AG08395 (cell line): ENCODE data around the gene PIP4K2C.
"Not testable (repeated sequence)": the region's sequence is repeated elsewhere in the genome, so short reads cannot be mapped to it uniquely, and the experiment has no call there.

Source experiments
- DNase-seq: peaks from one replicate; pipeline ENCODE4 v3.0.0; 2012; ENCODE audit warnings: mixed read lengths, low spot score

The PIP4K2C gene

DNA sequence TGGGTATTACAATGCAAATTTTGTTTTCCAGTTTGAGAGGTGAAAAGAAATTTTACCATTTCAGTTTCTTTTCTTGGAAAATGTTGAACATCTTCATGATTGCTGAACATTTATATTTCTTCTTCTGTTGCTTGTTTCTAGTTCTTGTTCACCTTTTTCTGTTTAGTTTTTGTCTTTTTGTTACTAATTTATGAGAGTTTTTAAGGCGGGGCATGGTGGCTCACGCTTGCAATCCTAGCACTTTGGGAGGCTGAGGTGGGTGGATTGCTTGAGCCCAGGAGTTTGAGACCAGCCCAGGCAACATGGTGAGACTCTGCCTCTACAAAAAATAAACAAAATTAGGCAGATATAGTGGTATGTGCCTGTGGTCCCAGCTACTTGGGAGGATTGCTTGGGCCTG lies 30.5 kb upstream of the PIP4K2C start:
- no peak for DNase-seq

DNA sequence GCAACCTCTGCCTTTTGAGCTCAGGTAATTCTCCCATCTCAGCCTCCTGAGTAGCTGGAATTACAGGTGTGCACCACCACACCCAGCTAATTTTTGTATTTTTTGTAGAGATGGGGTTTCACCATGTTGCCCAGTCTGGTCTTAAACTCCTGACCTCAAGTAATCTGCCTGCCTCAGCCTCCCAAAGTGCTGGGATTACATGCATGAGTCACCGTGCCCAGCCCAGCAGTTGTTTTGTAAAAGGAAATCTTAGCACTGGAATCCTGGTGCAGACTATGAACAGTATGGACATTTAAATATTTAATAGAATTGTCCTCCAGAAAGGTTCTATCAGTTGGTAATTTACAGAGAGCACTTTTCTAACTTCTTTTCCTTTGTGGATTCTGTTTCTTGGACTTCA lies 29.9 kb upstream of the PIP4K2C start:
- DNase-seq: not testable (repeated sequence)

DNA sequence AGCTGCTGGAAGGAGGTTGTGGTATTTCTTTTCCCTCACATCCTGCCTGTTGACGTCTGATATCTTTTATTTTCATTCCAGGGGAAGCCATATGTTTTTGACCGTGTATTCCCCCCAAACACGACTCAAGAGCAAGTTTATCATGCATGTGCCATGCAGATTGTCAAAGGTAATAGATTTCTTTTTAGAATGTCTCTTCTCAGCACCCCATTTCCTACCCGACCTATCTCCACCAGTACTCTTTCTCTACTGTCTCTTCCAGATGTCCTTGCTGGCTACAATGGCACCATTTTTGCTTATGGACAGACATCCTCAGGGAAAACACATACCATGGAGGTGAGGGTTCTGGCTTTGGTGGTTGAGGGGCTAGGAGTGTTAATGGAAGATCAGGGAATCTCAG lies 27.6 kb upstream of the PIP4K2C start:
- no peak for DNase-seq

DNA sequence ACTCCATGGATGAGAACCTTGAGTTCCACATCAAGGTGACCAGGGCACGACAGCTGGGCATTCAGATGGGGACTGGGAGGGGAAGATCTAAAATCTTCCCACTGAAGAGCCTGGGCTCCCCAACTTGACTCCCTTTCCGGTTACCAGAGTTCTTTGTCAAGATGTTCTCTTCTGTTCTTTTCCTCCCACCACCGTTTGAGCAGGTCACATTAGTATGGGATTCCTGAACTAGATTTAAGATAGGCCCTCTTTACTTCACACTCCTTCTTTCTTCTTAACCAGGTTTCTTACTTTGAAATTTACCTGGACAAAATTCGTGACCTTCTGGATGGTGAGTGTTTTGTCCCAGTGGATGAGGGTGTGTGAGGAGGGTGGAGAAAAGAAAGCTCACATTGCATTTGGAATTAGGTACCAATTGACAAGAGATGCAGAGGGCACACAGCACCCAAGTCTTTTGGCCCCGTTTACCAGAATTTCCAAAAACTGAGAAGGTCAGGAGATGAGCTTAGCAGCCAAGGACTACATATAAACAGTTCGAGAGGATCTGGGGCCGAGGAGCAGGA lies 26.7 kb upstream of the PIP4K2C start:
- no peak for DNase-seq

DNA sequence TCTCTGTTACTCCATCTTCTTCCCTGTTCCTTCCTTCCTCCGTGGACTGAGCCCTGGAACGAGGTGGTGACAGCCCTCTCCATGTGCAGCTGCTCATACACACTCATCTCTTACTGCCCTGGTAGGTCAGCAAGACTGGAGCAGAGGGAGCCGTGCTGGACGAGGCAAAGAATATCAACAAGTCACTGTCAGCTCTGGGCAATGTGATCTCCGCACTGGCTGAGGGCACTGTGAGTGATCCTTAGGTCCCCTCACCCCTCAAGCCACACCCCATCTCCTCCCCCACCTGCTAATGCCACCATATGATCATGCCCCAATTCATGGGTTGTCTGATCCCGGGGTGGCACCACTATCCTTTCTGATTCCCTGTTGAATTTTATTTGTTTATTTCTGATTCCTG lies 22.2 kb upstream of the PIP4K2C start:
- no peak for DNase-seq

DNA sequence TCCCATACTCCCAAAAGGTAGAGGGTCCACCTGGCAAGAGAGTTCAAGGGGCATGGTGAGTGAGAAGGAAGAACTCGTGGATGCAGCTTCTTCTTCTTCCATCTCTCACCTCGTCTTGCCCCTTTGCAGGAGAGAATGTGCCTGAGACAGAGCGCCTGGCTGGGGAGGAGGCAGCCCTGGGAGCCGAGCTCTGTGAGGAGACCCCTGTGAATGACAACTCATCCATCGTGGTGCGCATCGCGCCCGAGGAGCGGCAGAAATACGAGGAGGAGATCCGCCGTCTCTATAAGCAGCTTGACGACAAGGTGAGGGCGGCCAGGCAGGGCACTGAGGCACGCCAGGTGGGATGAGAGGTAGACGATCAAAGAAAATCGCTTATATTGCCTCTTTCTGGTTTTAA lies 21.1 kb upstream of the PIP4K2C start:
- DNase-seq: no peak

DNA sequence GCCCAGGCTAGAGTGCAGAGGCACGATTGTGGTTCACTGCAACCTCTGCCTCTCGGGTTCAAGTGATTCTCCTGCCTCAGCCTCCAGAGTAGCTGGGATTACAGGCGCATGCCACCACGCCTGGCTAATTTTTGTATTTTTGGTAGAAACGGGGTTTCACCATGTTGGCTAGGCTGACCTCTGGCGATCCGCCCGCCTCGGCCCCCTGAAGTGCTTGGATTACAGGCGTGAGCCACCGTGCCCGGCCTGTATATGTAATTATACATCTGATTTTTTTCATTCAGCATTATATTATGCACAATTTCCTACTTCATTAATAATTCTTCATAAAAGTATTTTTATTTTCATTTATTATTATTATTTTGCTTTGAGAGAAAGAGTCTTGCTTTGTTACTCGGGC lies 20.6 kb upstream of the PIP4K2C start:
- not testable (repeated sequence) for DNase-seq

DNA sequence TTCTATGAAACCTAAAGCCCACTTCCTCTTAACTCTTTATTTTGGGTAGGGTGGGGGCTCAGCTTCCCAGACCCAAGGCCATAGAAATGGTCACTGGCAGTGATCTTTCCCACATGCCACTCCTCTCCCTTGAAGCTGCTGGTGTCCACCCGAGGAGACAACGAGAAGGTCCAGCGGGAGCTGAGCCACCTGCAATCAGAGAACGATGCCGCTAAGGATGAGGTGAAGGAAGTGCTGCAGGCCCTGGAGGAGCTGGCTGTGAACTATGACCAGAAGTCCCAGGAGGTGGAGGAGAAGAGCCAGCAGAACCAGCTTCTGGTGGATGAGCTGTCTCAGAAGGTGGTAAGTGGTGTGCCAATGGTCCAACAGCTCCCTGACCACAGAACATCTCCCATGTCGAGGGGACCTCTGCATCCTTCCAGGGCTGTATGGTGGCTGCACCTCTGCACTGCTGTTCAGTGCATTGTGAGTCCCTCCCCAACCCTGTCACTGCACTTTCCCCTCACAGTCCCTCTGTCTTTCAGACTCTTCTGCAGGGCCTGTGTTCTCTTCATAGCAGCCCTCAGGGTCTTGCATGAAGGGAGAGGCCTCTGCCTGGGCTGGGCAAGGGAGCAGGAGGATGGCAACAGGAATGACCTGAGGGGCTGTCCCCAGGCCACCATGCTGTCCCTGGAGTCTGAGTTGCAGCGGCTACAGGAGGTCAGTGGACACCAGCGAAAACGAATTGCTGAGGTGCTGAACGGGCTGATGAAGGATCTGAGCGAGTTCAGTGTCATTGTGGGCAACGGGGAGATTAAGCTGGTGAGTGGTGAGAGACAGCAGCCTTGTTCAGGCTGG lies 18.8 kb upstream of the PIP4K2C start:
- DNase-seq: no peak

DNA sequence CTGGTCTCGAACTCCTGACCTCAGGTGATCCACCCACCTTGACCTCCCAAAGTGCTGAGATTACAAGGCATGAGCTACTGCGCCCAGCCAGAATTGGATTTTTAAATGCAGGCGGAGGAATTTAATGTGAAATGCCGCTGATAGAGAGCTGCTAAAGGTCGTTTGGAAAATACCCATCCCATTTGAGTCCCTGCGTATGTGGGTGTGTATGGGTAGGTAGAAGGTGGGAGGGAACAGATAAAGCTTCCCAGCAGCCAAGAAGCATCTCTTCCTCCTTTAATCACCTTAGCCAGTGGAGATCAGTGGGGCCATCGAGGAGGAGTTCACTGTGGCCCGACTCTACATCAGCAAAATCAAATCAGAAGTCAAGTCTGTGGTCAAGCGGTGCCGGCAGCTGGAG lies 16.2 kb upstream of the PIP4K2C start:
- no peak for DNase-seq

DNA sequence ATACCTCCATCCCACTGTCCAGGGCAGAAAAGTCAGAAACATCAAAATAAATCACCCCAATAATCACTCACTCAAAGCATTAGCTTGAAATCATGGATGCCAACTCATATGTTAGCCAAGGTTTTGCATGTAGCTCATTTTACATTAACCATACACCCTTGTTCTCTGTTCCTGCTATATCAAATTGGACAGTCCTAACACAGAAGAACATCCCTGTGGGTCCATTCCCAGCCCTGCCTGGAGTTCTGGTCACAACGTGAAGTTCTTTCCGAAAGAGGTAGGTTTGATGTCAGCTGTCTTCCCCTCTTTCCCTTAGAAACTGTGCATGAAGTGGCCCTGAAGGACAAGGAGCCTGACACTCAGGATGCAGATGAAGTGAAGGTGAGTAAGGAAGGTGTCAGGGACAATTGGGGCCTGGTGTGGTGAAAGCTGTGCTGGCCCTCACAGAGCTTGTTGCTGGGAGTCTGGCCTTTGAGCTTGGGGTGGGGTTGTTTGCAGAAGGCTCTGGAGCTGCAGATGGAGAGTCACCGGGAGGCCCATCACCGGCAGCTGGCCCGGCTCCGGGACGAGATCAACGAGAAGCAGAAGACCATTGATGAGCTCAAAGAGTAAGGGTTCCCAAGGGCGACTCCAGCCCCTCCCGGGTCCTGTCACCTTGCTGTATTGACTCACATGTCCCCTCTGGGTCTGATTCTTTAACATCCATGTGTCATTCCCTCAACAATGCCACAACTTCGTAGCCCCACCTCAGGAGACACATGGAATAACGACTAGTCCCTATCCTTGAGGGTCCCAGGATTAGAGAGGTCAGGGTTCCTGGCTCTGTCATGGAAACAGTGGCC lies 15.0 kb upstream of the PIP4K2C start:
- DNase-seq: no peak

DNA sequence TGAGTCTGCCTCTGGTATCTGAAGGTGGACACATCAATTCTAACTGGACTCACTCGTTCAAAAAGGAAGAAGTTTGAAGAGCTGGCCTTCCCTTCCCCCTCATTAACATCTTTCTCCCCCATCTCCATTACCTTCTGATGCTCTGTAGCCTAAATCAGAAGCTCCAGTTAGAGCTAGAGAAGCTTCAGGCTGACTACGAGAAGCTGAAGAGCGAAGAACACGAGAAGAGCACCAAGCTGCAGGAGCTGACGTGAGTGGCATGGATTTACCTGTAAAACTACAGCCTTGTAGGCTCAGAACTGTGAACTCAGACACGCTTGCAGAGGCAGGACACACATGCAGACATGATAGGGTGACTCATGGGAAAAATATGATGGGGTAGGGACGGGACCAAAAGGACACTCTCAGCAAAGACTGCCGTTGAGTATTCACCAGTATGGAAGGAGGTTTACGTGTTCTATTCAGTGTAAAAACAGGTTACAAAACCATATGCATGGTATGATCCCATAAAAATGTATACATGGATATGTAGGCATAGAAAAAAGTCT lies 14.3 kb upstream of the PIP4K2C start:
- no peak for DNase-seq

DNA sequence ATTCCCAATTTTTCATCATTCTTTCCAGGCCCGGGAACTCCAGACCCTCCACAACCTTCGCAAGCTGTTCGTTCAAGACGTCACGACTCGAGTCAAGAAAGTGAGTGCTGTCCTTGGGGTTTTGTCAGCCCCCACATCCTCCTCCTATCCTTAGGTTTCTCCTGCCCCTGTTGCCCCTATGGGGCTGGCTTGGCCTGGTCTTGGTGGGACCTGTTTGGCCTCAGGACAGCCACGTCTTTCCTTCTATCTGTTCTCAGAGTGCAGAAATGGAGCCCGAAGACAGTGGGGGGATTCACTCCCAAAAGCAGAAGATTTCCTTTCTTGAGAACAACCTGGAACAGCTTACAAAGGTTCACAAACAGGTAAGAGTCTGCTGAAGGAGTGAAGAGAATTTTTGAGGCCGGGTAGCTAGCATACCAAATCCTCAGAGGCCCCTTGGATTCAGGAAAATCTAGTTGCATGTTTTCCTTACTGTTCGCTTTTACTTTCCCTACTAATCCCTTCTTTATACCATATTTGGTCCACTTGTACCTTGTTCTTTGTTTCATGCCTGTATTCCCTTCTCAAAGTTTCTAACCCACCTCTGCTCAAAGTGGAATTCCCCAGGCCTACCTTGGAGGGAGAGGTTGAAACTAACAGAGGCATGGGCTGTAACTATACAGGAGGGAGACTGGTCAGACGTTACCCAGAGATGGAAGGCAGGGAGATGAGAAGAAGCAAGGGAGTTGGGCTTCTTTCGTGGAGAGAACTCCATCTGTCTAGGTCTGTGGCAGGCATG lies 12.8 kb upstream of the PIP4K2C start:
- DNase-seq: no peak

DNA sequence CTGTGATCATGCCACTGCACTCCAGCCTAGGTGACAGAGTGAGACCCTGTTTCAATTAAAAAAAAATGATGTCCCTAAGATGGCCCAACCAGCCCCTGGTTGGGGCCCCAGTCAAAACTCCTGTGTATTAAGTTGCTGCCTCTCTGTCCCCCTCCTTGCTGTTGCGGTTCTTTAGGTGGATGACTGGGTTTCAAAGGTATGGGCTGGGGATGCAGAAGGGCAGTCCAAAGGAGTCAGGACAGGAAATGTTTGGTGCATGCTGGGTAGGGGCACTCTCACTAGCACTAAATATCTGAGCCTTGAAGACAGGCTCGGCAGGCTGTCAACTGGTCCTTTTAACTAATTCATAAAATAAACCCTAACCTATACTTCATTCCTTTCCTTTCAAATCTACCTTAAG lies 12.0 kb upstream of the PIP4K2C start:
- DNase-seq: no peak

DNA sequence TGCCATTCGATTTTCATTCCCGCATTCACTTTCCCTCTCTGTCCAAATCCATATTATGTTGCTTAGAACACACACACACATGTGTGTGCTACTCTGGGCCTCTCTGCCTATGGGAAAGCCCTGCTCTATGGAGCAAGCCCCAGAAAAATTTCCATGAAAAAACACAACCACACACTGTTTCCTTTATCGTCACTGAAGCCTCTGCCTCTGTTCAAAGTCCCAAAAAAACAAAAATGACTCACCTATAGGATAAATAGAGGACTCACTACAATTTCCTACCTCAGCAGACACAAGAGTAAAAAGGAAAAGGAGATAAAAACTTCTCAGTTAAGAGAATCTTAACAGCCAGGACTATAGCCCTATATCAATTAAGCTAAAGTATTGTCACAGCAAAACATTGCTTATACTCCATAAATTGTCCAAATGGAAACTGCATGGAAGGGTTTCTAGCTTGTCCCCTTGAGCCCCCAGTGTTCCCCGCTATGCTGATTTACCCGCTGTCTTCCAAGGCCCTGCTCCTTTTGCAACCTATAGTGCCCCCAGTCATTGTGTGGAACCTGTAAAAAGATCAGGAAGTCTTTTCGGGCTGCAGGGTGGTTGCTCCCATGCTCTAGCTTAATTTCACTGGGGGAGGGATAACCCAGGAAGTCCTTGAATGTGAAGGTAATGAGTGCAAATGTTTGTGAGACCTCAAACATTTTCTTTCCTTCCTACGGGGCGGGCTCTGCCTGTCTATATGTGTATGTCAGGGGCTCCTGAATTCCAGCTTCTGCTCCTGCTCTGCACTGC lies 11.1 kb upstream of the PIP4K2C start:
- no peak for DNase-seq

DNA sequence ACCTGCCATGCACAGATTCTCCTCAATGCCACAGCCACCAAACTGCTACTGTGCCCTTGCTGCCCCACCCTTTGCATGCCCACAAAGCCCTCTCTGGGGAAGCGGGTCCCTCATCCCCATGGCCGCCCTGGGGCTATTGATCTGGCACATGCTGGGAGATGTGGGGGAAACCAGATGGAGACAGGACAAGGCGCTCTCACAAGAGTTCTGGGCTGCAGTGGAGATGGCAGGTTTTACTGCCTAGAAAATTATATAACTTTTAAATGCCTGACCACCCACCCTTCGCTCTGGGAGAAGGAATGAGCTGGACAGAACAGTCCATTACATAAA lies 10.6 kb upstream of the PIP4K2C start:
- DNase-seq: no peak

DNA sequence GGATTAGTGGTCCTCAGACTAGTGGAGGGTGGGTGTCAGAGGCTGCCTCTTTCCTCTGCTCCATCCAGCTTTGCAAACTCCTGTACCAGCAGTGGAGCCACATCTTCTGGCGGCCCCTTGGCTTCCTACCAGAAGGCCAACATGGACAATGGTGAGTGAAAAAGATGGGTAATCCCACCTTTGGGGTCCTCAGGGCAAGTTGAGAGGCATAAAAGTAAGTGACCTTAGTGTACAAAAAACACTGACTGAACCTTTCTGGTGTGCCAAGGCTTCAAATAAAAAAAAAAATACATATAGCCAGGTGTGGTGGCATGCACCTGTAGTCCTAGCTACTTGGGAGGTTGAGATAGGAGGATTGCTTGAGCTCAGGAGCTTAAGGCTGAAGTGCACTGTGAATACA lies 9.2 kb upstream of the PIP4K2C start:
- DNase-seq: no peak

DNA sequence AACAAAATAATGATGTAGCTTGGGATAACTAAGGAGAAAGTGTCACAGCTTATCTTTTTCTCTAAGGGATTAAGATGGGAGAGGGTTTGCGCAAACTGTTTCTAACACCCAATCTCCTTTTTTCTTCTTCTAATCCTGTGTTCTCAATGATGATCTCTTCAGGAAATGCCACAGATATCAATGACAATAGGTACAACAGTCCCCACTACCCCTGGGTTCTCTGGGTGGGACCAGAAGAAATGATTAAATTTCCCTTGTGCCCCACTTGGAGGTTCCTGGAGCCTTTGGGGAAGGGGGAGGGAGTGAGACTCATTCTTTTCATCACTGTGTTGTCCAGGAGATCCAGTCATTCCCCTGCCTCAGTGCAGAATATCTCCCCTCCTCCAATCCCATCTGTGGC lies 8.6 kb upstream of the PIP4K2C start:
- no peak for DNase-seq

DNA sequence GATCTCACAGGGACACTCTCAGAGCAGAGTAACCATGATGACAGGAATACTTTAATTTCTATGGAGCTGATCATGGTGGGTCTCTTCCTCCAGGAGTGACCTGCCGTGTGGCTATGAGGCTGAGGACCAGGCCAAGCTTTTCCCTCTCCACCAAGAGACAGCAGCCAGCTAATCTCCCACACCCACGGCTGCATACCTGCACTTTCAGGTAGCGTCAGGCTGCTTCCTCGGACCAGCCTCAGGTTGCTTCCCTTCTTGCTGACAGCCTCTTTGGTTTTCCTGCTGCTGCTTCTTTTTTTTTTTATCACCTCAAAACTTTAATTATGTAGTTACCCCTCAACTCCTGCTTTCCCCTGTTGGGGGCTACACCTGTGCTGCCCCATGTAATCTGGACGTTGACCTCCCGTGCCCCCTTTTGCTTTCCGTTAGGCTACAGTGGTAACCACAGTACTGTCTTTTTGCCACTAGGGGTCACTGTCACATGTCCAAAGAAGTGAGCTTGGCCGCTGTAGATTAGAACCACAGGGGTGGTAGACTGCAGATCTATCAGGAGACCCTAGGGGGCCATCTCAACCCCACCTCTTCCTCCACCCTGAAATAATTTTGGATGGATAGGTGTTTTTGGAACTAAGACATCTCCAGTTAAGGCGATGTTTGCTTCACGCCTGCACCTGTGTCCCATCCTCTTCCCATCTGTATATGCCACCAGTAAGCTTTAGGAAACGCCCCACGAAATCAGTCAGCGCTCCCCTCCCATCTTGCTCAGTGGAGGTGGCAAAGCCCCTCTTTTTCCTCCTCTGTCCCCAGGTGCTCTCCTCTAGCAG lies 7.8 kb upstream of the PIP4K2C start:
- DNase-seq: peak; percentile 94

DNA sequence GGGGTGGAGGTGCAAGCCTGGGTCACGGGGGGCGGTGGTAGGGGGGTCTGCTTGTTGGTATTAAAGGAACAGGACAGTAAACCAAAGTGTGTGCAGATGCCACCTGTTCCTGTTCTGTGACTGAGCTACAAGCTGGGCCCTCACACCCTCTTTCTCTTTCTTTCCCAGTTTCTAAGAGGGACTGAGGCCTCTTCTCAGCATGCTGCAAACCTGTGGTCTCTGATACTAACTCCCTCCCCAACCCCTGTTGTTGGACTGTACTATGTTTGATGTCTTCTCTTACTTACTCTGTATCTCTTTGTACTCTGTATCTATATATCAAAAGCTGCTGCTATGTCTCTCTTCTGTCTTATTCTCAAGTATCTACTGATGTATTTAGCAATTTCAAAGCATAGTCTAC lies 6.9 kb upstream of the PIP4K2C start:
- no peak for DNase-seq

DNA sequence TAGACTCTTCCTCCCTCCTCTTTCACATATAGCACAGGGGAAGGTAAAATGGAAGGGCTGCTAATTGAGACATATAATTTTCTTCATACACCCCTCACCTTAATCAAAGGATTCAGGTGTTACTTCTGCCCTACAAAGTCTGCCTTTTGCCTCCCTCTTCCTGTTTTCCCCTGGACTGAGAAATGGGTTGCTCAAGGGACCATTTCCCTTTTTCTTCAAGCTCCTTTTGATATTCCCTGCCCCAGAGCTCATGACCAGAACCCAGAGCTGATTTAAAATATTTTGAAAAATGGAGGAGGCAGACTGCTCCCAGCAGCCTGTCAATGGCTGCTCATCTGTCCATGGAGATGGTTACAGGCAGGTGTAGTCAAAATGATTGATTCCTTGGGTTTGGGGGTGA lies 6.3 kb upstream of the PIP4K2C start:
- no peak for DNase-seq
